Bronchus fibroblast of lung (primary cell): ENCODE measurements around the gene MYO3B. TPM values are rescaled to one million over a fixed set of nuclear protein-coding genes. Genes with fewer than 3 reads are reported as not detected.

ENCODE experiments used
- total RNA-seq: library from RNA; depleted of rRNA; stranded (reverse); fragments of >200 nt; gene quantifications from 2 replicates; pipeline ENCODE4 v1.2.3, GENCODE V29; 2015

MYO3B gene, protein sequence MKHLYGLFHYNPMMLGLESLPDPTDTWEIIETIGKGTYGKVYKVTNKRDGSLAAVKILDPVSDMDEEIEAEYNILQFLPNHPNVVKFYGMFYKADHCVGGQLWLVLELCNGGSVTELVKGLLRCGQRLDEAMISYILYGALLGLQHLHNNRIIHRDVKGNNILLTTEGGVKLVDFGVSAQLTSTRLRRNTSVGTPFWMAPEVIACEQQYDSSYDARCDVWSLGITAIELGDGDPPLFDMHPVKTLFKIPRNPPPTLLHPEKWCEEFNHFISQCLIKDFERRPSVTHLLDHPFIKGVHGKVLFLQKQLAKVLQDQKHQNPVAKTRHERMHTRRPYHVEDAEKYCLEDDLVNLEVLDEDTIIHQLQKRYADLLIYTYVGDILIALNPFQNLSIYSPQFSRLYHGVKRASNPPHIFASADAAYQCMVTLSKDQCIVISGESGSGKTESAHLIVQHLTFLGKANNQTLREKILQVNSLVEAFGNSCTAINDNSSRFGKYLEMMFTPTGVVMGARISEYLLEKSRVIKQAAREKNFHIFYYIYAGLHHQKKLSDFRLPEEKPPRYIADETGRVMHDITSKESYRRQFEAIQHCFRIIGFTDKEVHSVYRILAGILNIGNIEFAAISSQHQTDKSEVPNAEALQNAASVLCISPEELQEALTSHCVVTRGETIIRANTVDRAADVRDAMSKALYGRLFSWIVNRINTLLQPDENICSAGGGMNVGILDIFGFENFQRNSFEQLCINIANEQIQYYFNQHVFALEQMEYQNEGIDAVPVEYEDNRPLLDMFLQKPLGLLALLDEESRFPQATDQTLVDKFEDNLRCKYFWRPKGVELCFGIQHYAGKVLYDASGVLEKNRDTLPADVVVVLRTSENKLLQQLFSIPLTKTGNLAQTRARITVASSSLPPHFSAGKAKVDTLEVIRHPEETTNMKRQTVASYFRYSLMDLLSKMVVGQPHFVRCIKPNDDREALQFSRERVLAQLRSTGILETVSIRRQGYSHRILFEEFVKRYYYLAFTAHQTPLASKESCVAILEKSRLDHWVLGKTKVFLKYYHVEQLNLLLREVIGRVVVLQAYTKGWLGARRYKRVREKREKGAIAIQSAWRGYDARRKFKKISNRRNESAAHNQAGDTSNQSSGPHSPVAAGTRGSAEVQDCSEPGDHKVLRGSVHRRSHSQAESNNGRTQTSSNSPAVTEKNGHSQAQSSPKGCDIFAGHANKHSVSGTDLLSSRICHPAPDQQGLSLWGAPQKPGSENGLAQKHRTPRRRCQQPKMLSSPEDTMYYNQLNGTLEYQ (N-terminal part only)
- under 0.01 TPM in 1 of 2 replicates, not detected in the other for total RNA-seq

DNA sequence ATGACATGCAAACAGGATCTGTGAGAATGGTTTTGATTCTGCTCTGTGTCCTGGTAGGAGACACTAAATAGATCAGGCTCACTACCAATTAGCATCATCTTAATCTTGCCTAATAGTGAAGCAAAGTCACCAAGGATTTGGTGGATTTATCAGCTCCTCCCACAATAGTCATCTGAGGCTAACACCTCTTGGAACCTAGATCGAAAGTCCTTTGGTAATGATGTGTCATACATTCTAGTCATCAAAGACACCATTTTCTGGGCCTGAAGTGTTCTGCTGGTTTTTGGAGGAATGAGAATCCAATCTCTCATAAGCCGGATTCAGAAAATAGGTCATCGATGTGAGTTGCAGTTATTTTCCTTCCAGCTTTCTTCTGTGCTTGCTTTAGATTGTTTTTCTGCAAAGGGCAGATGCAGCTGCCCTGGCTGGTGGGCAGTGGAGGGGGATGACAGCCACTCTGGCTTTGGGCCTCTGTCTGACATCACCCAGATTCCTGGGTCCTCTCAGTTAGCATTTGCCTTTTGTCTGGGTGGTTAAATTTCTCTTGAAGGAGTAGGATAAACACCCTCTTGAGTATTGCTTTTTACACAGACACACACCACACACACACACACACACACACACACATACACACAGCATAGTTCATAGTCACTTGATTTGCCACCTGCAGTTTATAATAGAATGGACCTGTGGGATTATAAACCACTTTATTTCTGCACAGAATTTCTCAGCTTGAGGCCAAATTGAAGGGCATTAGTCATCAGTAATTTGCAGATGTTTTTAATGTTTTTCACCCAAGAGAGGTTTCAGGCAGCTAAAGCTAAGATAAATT is at the start of gene MYO3B:
TSS of gene MYO3B (plus strand) at position 198 of the 832 bp plus-strand sequence. CDS start at position 339, 141 bp downstream.

